Measurements from ENCODE around the gene LTBP1.

DNA sequence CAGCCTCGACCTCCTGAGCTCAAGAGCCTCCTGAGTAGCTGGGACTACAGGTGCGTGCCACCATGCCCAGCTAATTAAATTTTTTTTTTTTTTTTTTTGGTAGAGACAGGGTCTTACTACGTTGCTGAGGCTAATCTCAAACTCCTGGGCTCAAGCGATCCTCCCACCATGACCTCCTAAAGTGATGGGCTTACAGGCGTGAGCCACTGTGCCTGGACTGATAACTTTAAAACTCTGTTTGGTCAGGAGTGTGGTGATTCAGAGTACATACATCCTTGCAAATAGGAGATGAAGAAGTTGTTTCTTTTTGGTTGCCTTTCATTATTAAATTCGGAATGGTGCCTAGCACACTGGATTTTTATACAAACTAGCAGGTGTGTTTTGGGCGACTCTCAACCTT, 73.0 kb downstream of the LTBP1 start:
- no peak for TF ChIP-seq CTCF (IDR thresholded peaks at IDR 0.05)
- no peak for TF ChIP-seq POLR2A (IDR thresholded peaks at IDR 0.05)
